GM21390 (cell line): ENCODE measurements around the gene PTPRU.
"Not testable (repeated sequence)": the region's sequence is repeated elsewhere in the genome, so short reads cannot be mapped to it uniquely, and the experiment has no call there.

ENCODE experiments used
- ATAC-seq: cut with Tn5 transposase; IDR thresholded peaks from one replicate; pipeline ENCODE4 v1.9.1; 2021; ENCODE audit not compliant: unreplicated experiment

Gene PTPRU

DNA sequence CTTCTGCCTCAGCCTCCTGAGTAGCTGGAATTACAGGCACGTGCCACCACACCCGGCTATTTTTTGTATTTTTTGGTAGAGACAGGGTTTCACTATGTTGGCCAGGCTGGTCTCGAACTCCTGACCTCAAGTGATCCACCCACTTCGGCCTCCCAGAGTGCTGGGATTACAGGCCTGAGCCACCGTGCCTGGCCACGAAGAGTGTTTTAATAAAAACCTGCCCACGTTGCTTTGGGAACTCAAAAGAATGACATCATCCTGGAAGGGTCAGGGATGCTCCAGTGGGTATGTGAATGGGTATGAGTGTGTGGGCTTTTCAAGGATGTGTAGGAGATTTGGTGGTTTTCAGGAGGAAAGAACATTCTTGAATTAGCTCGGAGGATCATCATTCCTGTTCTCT lies 78.4 kb downstream of the PTPRU start:
- not testable (repeated sequence) for ATAC-seq

GRCh38 chr1:29315262-29315661 lies 78.9 kb downstream of the PTPRU start:
- no peak for ATAC-seq

DNA sequence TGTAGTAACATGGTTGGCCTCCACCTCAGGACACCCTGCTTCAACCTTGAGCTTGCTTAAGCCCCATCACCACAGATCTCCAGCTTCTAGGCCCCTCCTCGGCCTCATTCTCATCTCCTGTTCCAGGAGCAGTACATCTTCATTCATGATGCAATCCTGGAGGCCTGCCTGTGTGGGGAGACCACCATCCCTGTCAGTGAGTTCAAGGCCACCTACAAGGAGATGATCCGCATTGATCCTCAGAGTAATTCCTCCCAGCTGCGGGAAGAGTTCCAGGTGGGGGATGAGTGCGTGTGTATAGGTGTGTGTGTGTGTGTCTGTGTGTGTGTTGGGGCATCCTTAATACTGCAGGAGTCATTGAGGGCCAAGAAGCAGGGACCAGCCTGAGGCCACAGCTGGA lies 79.6 kb downstream of the PTPRU start:
- no peak for ATAC-seq

DNA sequence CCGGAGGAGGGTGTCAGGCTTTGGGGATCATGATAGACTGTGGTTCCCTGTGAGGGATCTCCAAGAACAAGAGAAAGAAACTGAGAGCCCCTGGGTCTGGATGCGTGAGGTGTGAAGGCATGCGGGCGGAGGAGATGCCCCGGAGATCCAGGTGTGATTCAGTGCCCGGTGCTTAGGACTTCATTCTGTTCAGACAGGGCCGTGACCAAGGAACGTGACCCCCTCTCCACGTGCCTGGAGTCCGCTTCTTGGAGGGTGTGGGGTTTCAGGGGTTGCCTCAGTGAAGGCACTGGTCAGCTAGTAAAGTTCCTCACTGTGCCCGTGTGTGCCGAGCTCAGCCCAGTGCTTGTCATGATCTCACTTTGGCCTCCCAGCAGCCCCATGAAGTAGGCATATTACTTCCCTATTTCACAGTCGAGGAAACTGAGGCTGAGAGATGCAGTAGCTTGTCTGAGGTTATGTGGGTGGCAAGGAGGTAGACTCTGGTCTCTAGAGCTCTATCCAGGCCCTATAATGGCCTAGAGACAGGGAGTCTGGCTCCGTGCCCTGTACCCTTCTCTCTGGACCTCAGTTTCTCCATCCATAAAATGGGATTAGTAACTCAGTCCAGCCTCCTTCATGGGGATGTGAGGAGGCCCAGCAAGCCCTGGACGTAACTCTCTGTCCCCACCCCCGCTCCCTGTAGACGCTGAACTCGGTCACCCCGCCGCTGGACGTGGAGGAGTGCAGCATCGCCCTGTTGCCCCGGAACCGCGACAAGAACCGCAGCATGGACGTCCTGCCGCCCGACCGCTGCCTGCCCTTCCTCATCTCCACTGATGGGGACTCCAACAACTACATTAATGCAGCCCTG lies 81.0 kb downstream of the PTPRU start:
- ATAC-seq: no peak

DNA sequence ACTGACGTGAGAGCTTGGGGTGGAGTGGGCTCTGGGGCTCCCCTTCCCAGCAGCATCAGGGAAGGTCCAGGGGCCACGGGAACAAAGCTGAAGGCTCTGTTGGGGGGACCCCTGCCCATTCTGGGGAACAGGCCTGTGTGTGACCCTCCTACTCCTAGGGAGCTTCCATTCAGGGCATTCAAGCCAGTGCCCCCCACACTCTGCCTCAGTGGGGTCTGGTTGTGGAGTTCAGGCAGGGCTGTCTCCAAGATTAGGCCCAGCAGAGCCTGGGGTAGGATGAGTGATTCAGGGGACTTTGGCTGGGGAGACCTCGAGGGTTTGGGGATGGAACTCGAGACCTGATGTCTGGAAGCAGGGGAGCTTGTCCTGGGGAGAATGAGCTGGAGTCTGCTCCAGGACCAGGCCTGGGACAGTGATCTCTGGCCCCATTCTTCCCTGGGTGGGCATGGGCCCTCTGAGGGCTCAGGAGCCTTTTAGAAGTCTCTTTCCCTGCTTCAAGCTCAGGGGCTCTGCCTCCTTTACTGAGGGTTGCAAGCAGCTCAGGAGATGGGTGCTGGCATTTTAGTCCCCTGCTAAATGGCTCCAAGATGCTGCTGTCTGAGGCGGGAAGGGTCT lies 81.7 kb downstream of the PTPRU start:
- no peak for ATAC-seq

DNA sequence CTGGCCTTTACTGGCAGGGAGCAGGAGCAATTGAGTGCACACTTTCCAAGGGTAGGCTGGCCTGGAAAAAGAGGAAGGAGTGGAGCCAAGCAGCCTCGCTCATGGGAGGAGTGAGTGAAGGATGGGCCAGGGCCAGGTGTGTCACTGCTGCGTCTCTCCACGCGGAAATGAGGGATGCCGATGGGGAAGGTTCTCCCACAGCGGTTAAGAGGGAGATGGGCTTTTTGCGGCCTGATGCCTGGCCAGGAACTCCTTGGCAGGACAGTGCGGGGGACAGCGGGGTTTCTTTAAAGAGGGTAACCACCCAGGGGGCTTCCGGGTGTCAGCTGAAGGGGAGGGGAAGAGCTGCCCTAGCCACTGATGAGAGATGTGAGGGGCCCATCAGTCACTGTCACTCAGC lies 82.4 kb downstream of the PTPRU start:
- ATAC-seq: no peak

DNA sequence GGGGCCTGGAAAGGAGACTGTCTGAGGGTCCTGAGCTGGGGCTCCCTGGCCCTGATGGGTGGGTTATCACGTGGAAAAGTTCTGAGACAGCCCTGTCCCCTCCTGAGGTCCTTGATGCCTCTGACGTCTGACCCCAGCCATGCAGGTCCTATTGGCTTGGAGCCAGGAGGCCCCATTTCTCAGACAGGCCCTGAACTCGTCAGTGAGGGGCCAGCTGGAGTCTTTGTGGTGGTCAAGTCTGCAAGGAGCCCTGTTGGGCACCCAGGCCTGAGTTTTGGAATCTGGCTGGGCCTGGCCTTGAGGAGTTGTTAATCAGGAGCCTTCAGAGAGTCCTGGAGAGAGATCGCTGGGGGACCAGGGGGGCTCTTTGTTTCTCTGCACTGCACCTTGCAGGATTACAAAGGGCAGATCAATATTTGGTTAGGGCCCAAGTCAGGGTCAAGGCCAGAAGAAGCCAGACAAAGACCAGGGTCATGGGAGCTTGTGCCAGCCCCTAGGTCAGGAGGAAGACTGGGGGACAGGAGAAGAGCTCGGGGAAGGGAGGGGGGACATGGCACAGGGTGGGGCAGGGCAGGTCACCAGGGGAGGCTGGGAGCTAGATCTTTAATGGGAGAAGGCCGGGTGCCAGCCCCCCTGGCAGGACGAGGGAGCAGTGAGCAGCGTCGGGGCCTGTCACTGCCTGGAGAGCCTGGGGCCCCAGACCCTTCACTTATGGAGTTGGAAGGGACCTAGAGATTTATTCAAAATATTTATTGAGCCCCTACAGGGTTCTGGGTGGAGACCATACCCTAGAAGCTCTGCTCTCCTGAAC lies 83.2 kb downstream of the PTPRU start:
- no peak for ATAC-seq

GRCh38 chr1:29320156-29320940 lies 84.0 kb downstream of the PTPRU start:
- no peak for ATAC-seq

- ATAC-seq: no peak
These were observed 84.9 kb downstream of the PTPRU start for GRCh38 chr1:29321176-29321575.

DNA sequence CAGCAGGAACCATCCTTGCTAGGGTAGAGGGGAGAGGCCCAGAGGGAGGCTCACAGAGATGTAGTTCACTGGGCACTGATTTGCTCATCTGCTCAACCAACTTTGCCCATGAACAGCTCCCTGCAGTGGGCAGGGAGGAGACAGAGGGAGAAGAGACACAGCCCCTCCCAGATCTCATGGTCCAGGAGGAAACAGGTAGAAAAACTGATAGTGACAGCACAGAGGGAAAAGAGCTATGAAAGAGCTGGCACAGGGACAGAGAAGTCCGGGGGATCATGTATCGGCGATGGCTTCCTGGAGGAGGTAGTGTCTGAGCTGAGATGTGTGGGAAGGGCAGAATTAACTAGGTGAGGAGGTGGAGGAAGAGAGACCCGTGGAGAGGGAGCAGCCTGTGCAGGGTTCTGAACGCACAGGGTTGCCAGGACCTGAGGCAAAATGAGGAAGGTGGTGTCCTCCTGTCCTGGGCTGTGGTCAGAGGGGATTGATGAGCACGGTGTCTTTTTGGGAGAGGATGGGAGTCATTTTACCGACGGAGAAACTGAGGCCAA lies 85.9 kb downstream of the PTPRU start:
- no peak for ATAC-seq

GRCh38 chr1:29322861-29323585 lies 86.7 kb downstream of the PTPRU start:
- no peak for ATAC-seq

GRCh38 chr1:29323636-29324035 lies 87.3 kb downstream of the PTPRU start:
- no peak for ATAC-seq

DNA sequence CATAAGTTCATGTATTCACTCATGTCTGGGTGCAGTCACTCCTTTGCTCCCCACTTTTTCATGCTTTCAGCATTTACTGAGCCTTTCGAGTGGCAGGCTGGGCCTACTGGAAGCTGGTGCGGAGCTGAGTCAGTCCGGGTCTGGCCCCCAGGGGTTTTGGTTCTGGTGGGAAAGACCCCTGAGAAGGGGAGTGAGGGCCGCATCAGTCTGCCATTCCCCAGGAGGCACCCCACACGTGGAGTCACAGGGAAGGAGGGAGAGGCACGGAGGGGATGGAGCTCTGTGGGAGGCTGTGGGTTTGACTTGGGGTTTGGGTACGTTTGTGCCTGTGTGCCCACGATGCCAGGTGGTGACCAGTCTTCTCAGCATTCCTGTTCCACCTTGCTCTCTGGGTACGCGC lies 87.9 kb downstream of the PTPRU start:
- no peak for ATAC-seq

GRCh38 chr1:29324771-29325351 lies 88.5 kb downstream of the PTPRU start:
- no peak for ATAC-seq

GRCh38 chr1:29325675-29326074 lies 89.4 kb downstream of the PTPRU start:
- ATAC-seq: no peak

DNA sequence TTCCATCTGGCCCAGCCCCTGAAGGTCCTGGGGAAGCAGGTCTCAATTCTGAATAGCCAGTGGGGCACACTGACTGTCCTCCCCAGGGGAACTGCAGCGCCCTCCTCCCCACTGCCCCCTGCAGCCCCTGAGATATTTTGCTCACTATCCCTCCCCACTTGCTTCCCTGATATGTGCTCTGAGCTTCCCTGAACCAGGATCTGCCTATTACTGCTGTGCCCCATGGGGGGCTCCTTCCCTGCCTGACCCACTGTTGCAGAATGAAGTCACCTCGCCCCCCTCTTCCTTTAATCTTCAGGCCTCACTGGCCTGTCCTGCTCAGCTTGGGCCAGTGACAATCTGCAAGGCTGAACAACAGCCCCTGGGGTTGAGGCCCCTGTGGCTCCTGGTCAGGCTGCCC lies 89.8 kb downstream of the PTPRU start:
- no peak for ATAC-seq

- no peak for ATAC-seq
These were observed 91.1 kb downstream of the PTPRU start for GRCh38 chr1:29327223-29327935.

DNA sequence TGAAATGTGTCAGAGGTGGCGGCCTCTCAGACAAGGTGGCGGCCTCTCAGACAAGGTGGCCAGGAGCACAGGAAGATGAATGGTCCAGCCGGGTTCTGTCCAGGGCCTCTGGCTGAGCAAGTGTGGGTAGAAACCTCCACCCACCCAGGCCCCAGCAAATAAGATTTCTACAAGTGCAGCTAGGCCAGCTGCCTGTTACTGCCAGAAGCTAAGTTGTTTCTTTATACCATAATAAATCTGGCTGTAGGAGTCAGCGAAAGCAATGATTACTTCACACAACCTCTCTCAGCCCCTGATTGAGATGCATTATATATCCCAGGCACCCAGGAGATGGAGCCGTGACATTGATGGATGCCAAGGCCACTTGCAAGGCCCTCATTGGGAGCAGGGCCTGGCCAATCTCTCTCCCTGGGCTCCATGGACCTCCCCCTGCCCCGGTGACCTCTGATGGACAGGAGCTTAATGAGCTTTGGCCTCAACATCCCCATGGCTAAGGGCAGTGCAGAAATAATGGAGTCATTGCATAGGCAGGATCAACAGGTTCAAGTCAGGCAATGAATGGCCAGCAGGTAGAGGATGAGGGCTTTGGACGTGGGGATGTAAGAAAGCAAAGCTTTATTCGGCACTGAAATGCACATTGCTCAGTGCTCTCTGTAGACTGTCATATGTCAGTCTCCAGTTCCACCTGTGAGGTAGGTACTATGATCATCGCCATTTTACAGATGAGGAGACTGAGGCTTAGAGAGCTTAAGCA lies 92.9 kb downstream of the PTPRU start:
- ATAC-seq: no peak
